Right cardiac atrium (tissue), 5 donors: ENCODE measurements around the gene CHMP4B. TPM values are rescaled to one million over a fixed set of nuclear protein-coding genes. Genes with fewer than 3 reads are reported as not detected.

ENCODE experiments used
- ATAC-seq, 2 donors: fragments of 200-7000 bp; cut with Tn5 transposase; one replicate each; pipeline versions ENCODE4 v1.8.0 to v1.9.1; 2020; ENCODE audit warnings: moderate library complexity in 2 of 2, mild to moderate bottlenecking in 1 of 2
- DNase-seq, 3 donors: peaks; one replicate each; pipeline ENCODE4 v3.0.0-alpha.2; 2020
- H3K27ac ChIP-seq: one replicate; pipeline ENCODE4 v1.5.1; 2013; ENCODE audit warnings: mild to moderate bottlenecking, low read length, control low read depth, moderate library complexity
- H3K27me3 ChIP-seq: one replicate; pipeline ENCODE4 v1.6.1; 2013; ENCODE audit not compliant: control insufficient read depth, insufficient read depth
- H3K4me1 ChIP-seq: one replicate; pipeline ENCODE4 v1.6.1; 2013; ENCODE audit warnings: low read length; ENCODE audit not compliant: control insufficient read depth, insufficient read depth
- H3K4me3 ChIP-seq: one replicate; pipeline ENCODE4 v1.5.1; 2013; ENCODE audit warnings: low read length, control low read depth
- H3K9me3 ChIP-seq: one replicate; pipeline ENCODE4 v1.6.1; 2013; ENCODE audit warnings: low read length; ENCODE audit not compliant: control insufficient read depth
- WGBS: extraction: QIAGEN DNeasy Blood & Tissue Kit; methylation state at CpG from one replicate; pipeline ENCODE4 v1.1.7; 2013; 5-methylcytosine and 5-hydroxymethylcytosine counted together
- intact Hi-C, 4 donors: fragments of 100-400 bp; cut with DNase I; formaldehyde crosslinking; loops; one replicate each; pipeline versions ENCODE4 v1.11.0 to v1.14.0; 2022 to 2023
- polyA plus RNA-seq: library from polyadenylated mRNA; stranded (reverse); fragments of 200-250 nt; gene quantifications from one replicate; pipeline ENCODE4 v1.2.3, GENCODE V29; 2013
- total RNA-seq, 4 donors: library from RNA; stranded (reverse); fragmentation: NEBNext Ultra II Directional; extraction: Animal tissue kit (Norgen Biotek cat#: 25700); gene quantifications; one replicate each; pipeline ENCODE4 v1.2.1, GENCODE V29; 2021
- donor health status: healthy with polysubstance abuse.
- donor health status: DM: no; HTN: yes; CAD: no.
- donor health status: DM: no; HTN: no; CAD: no.
- donor health status: DM: no; HTN: yes; CAD: no; lungs with severe emphysema.
- donor health status: DM: yes; HTN: yes; CAD: no.

The CHMP4B gene
- total and polyA plus RNA-seq, 5 donors: 88.3 to 126 (median 91.9) TPM

GRCh38 chr20:33773412-33774089, 37.6 kb upstream of the CHMP4B start:
- H3K9me3 ChIP-seq: no peaks in the 10 kb centered on the region
- no peak for DNase-seq
- no peak overlapping the region for H3K4me3 ChIP-seq
- 76% methylated on average over 2 of the region's 2 CpGs for WGBS
- ATAC-seq: no peak
- no peaks in the 10 kb centered on the region for H3K27me3 ChIP-seq
- intact Hi-C loops: no loop called here
- H3K27ac ChIP-seq: no peak overlapping the region
- H3K4me1 ChIP-seq: no peaks in the 10 kb centered on the region

GRCh38 chr20:33777816-33778215, 33.3 kb upstream of the CHMP4B start:
- ATAC-seq (no peak), DNase-seq (no peak)
- intact Hi-C loops: no loop called here
- WGBS: 80% methylated on average over 2 of the region's 2 CpGs
- H3K4me1 ChIP-seq: no peaks in the 10 kb centered on the region
- no peak overlapping the region for H3K27ac ChIP-seq
- no peaks in the 10 kb centered on the region for H3K27me3 ChIP-seq
- no peak overlapping the region for H3K4me3 ChIP-seq
- no peaks in the 10 kb centered on the region for H3K9me3 ChIP-seq

- ATAC-seq (peak in 1 of 2 donors; percentile 22), DNase-seq (no peak)
- WGBS: 87% methylated on average over 4 of the region's 4 CpGs
- no peaks in the 10 kb centered on the region for H3K9me3 ChIP-seq
- intact Hi-C loops: no loop called here
- H3K27me3 ChIP-seq: no peaks in the 10 kb centered on the region
- no peak overlapping the region for H3K27ac ChIP-seq
- H3K4me1 ChIP-seq: no peaks in the 10 kb centered on the region
- no peak overlapping the region for H3K4me3 ChIP-seq
Measured at GRCh38 chr20:33781133-33781532, 30.0 kb upstream of the CHMP4B start.

GRCh38 chr20:33781945-33782344, 29.2 kb upstream of the CHMP4B start:
- DNase-seq (no peak), ATAC-seq (no peak)
- 98% methylated on average over 1 of the region's 1 CpG for WGBS
- Histone ChIP-seq H3K27ac (no peak overlapping the region), H3K4me1 (no peaks in the 10 kb centered on the region), H3K9me3 (no peaks in the 10 kb centered on the region), H3K27me3 (no peaks in the 10 kb centered on the region), H3K4me3 (no peak overlapping the region)
- intact Hi-C loops: no loop called here

GRCh38 chr20:33783256-33783655, 27.9 kb upstream of the CHMP4B start:
- no peaks in the 10 kb centered on the region for H3K27me3 ChIP-seq
- intact Hi-C loops: no loop called here
- WGBS: 91% methylated on average over 5 of the region's 5 CpGs
- ATAC-seq: no peak
- no peaks in the 10 kb centered on the region for H3K4me1 ChIP-seq
- no peak for DNase-seq
- H3K9me3 ChIP-seq: no peaks in the 10 kb centered on the region
- no peak overlapping the region for H3K4me3 ChIP-seq
- no peak overlapping the region for H3K27ac ChIP-seq

GRCh38 chr20:33783818-33784217, 27.3 kb upstream of the CHMP4B start:
- peaks cover 2% of the 10 kb centered on the region for H3K4me1 ChIP-seq
- intact Hi-C loops: no loop called here
- no peak overlapping the region for H3K4me3 ChIP-seq
- H3K27me3 ChIP-seq: no peaks in the 10 kb centered on the region
- WGBS: 80% methylated on average over 5 of the region's 5 CpGs
- no peak for DNase-seq
- H3K27ac ChIP-seq: no peak overlapping the region
- H3K9me3 ChIP-seq: no peaks in the 10 kb centered on the region
- no peak for ATAC-seq

GRCh38 chr20:33784225-33784624, 26.9 kb upstream of the CHMP4B start:
- no peak overlapping the region for H3K27ac ChIP-seq
- intact Hi-C loops: no loop called here
- no peaks in the 10 kb centered on the region for H3K27me3 ChIP-seq
- 76% methylated on average over 2 of the region's 2 CpGs for WGBS
- H3K9me3 ChIP-seq: no peaks in the 10 kb centered on the region
- H3K4me1 ChIP-seq: peaks cover 5% of the 10 kb centered on the region
- DNase-seq (no peak), ATAC-seq (no peak)
- no peak overlapping the region for H3K4me3 ChIP-seq

GRCh38 chr20:33785503-33785902, 25.6 kb upstream of the CHMP4B start:
- H3K27me3 ChIP-seq: no peaks in the 10 kb centered on the region
- no peak for ATAC-seq
- no peak for DNase-seq
- no peak overlapping the region for H3K4me3 ChIP-seq
- intact Hi-C loops: no loop called here
- WGBS: 89% methylated on average over 5 of the region's 5 CpGs
- peaks cover 6% of the 10 kb centered on the region for H3K4me1 ChIP-seq
- no peaks in the 10 kb centered on the region for H3K9me3 ChIP-seq
- no peak overlapping the region for H3K27ac ChIP-seq

GRCh38 chr20:33787253-33787891, 23.8 kb upstream of the CHMP4B start:
- peaks cover 6% of the 10 kb centered on the region for H3K4me1 ChIP-seq
- no peaks in the 10 kb centered on the region for H3K9me3 ChIP-seq
- intact Hi-C loops: no loop called here
- DNase-seq (no peak), ATAC-seq (peak in 1 of 2 donors; percentile 46)
- WGBS: 61% methylated on average over 9 of the region's 9 CpGs
- H3K4me3 ChIP-seq: no peak overlapping the region
- H3K27me3 ChIP-seq: no peaks in the 10 kb centered on the region
- peak overlapping the region; percentile 63 for H3K27ac ChIP-seq

GRCh38 chr20:33788351-33789049, 22.6 kb upstream of the CHMP4B start:
- no peak for ATAC-seq
- Histone ChIP-seq H3K27me3 (no peaks in the 10 kb centered on the region), H3K9me3 (no peaks in the 10 kb centered on the region), H3K27ac (no peak overlapping the region), H3K4me3 (no peak overlapping the region), H3K4me1 (peaks cover 9% of the 10 kb centered on the region)
- intact Hi-C loops: no loop called here
- WGBS: 92% methylated on average over 12 of the region's 12 CpGs
- DNase-seq: no peak

GRCh38 chr20:33789109-33789857, 21.9 kb upstream of the CHMP4B start:
- H3K4me3 ChIP-seq: no peak overlapping the region
- no peaks in the 10 kb centered on the region for H3K27me3 ChIP-seq
- H3K4me1 ChIP-seq: peaks cover 9% of the 10 kb centered on the region
- H3K9me3 ChIP-seq: no peaks in the 10 kb centered on the region
- WGBS: 71% methylated on average over 11 of the region's 11 CpGs
- ATAC-seq (peak; percentile 41 to 74), DNase-seq (peak in 1 of 3 donors; percentile 53)
- H3K27ac ChIP-seq: peak overlapping the region; percentile 37
- intact Hi-C loops: no loop called here
